Heart left ventricle (tissue), 16 donors: Measurements from ENCODE around the gene TIPARP. TPM values are rescaled to one million over a fixed set of nuclear protein-coding genes. Genes with fewer than 3 reads are reported as not detected.

ENCODE experiments used
- ATAC-seq, 4 donors: fragments of 200-7000 bp; cut with Tn5 transposase; one replicate each; pipeline ENCODE4 v1.9.1; 2020 to 2022; ENCODE audit warnings: moderate library complexity in 4 of 4, mild to moderate bottlenecking in 3 of 4, moderate number of reproducible peaks in 1 of 4
- DNase-seq, 5 donors: peaks; one replicate each; pipeline ENCODE4 v3.0.0-alpha.2; 2020
- H3K27ac ChIP-seq, 12 donors: fragments of 200-600 bp; sonication (generic) in 4 of 12; one replicate each; pipeline versions ENCODE4 v1.5.0 to v1.8.0; 2016 to 2022; ENCODE audit warnings: mild to moderate bottlenecking in 2 of 12
- H3K27me3 ChIP-seq, 9 donors: fragments of 200-600 bp; sonication (generic) in 2 of 9; one replicate each; pipeline versions ENCODE4 v1.5.1 to v1.8.0; 2016 to 2022; ENCODE audit warnings: mild to moderate bottlenecking in 3 of 9
- H3K36me3 ChIP-seq, 9 donors: fragments of 200-600 bp; sonication (generic) in 2 of 9; one replicate each; pipeline versions ENCODE4 v1.5.0 to v1.8.0; 2018 to 2022; ENCODE audit warnings: mild to moderate bottlenecking in 2 of 9
- H3K4me1 ChIP-seq, 12 donors: fragments of 200-600 bp; sonication (generic) in 4 of 12; one replicate each; pipeline versions ENCODE4 v1.5.0 to v1.8.0; 2016 to 2022; ENCODE audit warnings: mild to moderate bottlenecking in 3 of 12
- H3K4me3 ChIP-seq, 12 donors: fragments of 200-600 bp; sonication (generic) in 4 of 12; one replicate each; pipeline versions ENCODE4 v1.5.0 to v1.8.0; 2017 to 2022; ENCODE audit warnings: mild to moderate bottlenecking in 9 of 12, moderate library complexity in 4 of 12
- H3K9me3 ChIP-seq, 12 donors: fragments of 200-600 bp; sonication (generic) in 4 of 12; one replicate each; pipeline versions ENCODE4 v1.5.0 to v1.8.0; 2016 to 2022; ENCODE audit warnings: mild to moderate bottlenecking in 1 of 12
- POLR2A ChIP-seq, 2 donors: fragments of 450-650 bp; IDR thresholded peaks; one replicate each; pipeline ENCODE4 v1.6.1; 2017; ENCODE audit warnings: antibody characterized with exemption in 2 of 2, mild to moderate bottlenecking in 2 of 2, moderate library complexity in 2 of 2
- WGBS, 4 donors: extraction: QIAGEN DNeasy Blood & Tissue Kit in 2 of 4; methylation state at CpG; one replicate each; pipeline versions ENCODE4 v1.1.5 to v1.1.7; 2013 to 2018; 5-methylcytosine and 5-hydroxymethylcytosine counted together
- intact Hi-C, 10 donors: fragments of 100-400 bp; cut with DNase I; formaldehyde crosslinking; loops; one replicate each; pipeline versions ENCODE4 v1.11.1 to v1.14.2; 2022
- polyA plus RNA-seq, 2 donors: library from polyadenylated mRNA; stranded (reverse); fragments of 200-250 nt; gene quantifications; one replicate each; pipeline ENCODE4 v1.2.3, GENCODE V29; 2013
- total RNA-seq, 9 donors: library from RNA; depleted of rRNA in 2 of 9; stranded (reverse); fragments of >200 nt in 2 of 9; fragmentation: NEBNext Ultra II Directional in 3 of 9; extraction: Animal tissue kit (Norgen Biotek cat#: 25700) in 3 of 9; gene quantifications; one replicate each; pipeline versions ENCODE4 v1.1.0 to v1.2.4, GENCODE V29; 2016 to 2023
- TF ChIP-seq, protein P1 (sequence below), 12 donors: fragments of 200-600 bp; sonication (generic) in 4 of 12; IDR thresholded peaks; one replicate each; pipeline versions ENCODE4 v1.5.0 to v1.8.0; 2018 to 2022; ENCODE audit warnings: antibody characterized with exemption in 12 of 12, mild to moderate bottlenecking in 5 of 12
- donor health status: ischemic (EF 13 %, LVEDD 7.1; RV severe dilation, severe dysfunction).
- donor health status: healthy with polysubstance abuse.
- donor health status: DM: no; HTN: yes; CAD: no.
- donor health status: DM: no; HTN: no; CAD: no.
- donor health status: ischemic (EF 25% LVEDD 6.9; RV normal size, moderate dysfunction).
- donor health status: ischemic (EF 25% LVEDD 5.7; RV mildly dilated, moderate dysfunction).
- donor health status: healthy.
- donor health status: DM: yes; HTN: yes; CAD: no.
- donor health status: ischemic (EF 35%, LVEDD 5.7; RV mildly dilated, moderate dysfunction).
- donor health status: nonischemic (EF 11% LVEDD 7.7; RV severe dilation, severe dysfunction).
- donor health status: DM: yes; HTN: yes; CAD: no.
- donor health status: PGD.
- donor health status: ischemic (EF 29% LVEDD 5.4; RV normal size, mild dysfunction).
- donor health status: nonischemic (EF 23%, LVEDD 6.1; RV moderate dilation, normal function).

The TIPARP gene
- total and polyA plus RNA-seq, 11 donors, result 12.8 to 46.8 (median 33.8) TPM

DNA sequence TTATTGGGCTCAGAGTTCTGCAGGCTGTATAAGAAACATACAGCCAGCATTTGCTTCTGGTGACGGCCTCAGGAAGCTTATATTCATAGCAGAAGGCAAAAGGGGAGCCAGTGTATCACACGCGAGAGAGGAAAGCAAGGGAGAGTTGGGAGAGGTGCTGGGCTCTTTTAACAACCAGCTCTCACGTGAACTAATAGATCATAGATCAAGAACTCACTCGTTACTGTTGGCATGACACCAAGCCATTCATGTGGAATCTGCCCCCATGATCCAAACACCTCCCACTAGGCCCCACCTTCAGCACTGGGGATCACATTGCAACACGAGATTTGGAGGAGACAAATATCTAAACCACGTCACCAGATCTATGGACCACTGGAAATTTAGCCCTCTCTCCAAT lies 70.2 kb downstream of the TIPARP start:
- Histone ChIP-seq H3K4me1 (no peaks in the 10 kb centered on the region), H3K9me3 (peaks cover 0 to 7% (median 0%) of the 10 kb centered on the region in 12 donors), H3K27ac (no peak overlapping the region), H3K27me3 (no peaks in the 10 kb centered on the region), H3K36me3 (no peaks in the 10 kb centered on the region), H3K4me3 (no peak overlapping the region)
- no peak for ATAC-seq
- 79 to 88% (median 83%) methylated on average over 7 of the region's 7 CpGs for WGBS, 4 donors
- intact Hi-C loops, result no loop called here
- DNase-seq, result no peak
- TF ChIP-seq POLR2A (IDR thresholded peaks at IDR 0.05), result no peak
- TF ChIP-seq, protein P1, sequence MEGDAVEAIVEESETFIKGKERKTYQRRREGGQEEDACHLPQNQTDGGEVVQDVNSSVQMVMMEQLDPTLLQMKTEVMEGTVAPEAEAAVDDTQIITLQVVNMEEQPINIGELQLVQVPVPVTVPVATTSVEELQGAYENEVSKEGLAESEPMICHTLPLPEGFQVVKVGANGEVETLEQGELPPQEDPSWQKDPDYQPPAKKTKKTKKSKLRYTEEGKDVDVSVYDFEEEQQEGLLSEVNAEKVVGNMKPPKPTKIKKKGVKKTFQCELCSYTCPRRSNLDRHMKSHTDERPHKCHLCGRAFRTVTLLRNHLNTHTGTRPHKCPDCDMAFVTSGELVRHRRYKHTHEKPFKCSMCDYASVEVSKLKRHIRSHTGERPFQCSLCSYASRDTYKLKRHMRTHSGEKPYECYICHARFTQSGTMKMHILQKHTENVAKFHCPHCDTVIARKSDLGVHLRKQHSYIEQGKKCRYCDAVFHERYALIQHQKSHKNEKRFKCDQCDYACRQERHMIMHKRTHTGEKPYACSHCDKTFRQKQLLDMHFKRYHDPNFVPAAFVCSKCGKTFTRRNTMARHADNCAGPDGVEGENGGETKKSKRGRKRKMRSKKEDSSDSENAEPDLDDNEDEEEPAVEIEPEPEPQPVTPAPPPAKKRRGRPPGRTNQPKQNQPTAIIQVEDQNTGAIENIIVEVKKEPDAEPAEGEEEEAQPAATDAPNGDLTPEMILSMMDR (IDR thresholded peaks at IDR 0.05), result no peak

- 65 to 84% (median 72%) methylated on average over 1 of the region's 1 CpG for WGBS, 4 donors
- peaks cover 0 to 7% (median 0%) of the 10 kb centered on the region in 12 donors for H3K9me3 ChIP-seq
- peaks cover 0 to 4% (median 0%) of the 10 kb centered on the region in 12 donors for H3K4me1 ChIP-seq
- intact Hi-C loops, result no loop called here
- H3K27ac ChIP-seq, result no peak overlapping the region
- no peaks in the 10 kb centered on the region for H3K27me3 ChIP-seq
- no peak for ATAC-seq
- TF ChIP-seq POLR2A (IDR thresholded peaks at IDR 0.05), result no peak
- TF ChIP-seq, protein P1 (IDR thresholded peaks at IDR 0.05), result no peak
- DNase-seq, result no peak
- H3K36me3 ChIP-seq, result no peaks in the 10 kb centered on the region
- no peak overlapping the region for H3K4me3 ChIP-seq
These were observed 71.4 kb downstream of the TIPARP start for GRCh38 chr3:156745766-156746165.

GRCh38 chr3:156747046-156747445 lies 72.7 kb downstream of the TIPARP start:
- Histone ChIP-seq H3K27me3 (no peaks in the 10 kb centered on the region), H3K4me1 (peaks cover 0 to 13% (median 0%) of the 10 kb centered on the region in 12 donors), H3K36me3 (no peaks in the 10 kb centered on the region), H3K4me3 (no peak overlapping the region), H3K27ac (no peak overlapping the region), H3K9me3 (peaks cover 0 to 7% (median 0%) of the 10 kb centered on the region in 12 donors)
- ATAC-seq (no peak), DNase-seq (no peak)
- intact Hi-C loops, result no loop called here
- 74 to 77% (median 76%) methylated on average over 1 of the region's 1 CpG for WGBS, 4 donors
- no peak for TF ChIP-seq POLR2A (IDR thresholded peaks at IDR 0.05)
- TF ChIP-seq, protein P1 (IDR thresholded peaks at IDR 0.05), result no peak

GRCh38 chr3:156749244-156749643 lies 74.9 kb downstream of the TIPARP start:
- Histone ChIP-seq H3K27ac (no peak overlapping the region), H3K9me3 (peaks cover 0 to 7% (median 0%) of the 10 kb centered on the region in 12 donors), H3K36me3 (no peaks in the 10 kb centered on the region), H3K4me3 (no peak overlapping the region), H3K4me1 (peaks cover 0 to 13% (median 0%) of the 10 kb centered on the region in 12 donors), H3K27me3 (no peaks in the 10 kb centered on the region)
- intact Hi-C loops, result no loop called here
- TF ChIP-seq, protein P1 (IDR thresholded peaks at IDR 0.05), result no peak
- TF ChIP-seq POLR2A (IDR thresholded peaks at IDR 0.05), result no peak
- DNase-seq (no peak), ATAC-seq (no peak)
- WGBS, 4 donors, result 52 to 65% (median 57%) methylated on average over 5 of the region's 5 CpGs
